K562 (cell line): ENCODE data around the gene METTL6.

Source experiments
- ATF3 ChIP-seq, 2 experiments: fragments of 450-650 bp in 1 of 2; sonication (generic) in 1 of 2; formaldehyde crosslinking in 1 of 2; IDR thresholded peaks in 1 of 2; conservative IDR thresholded peaks in 1 of 2; 2 replicates each; pipeline versions ENCODE4 v1.6.1 to v1.8.1; 2016 to 2023; ENCODE audit warnings: mild to moderate bottlenecking in 2 of 2, moderate library complexity in 2 of 2, inconsistent platforms in 1 of 2, missing genetic modification reagents in 1 of 2
- EP300 ChIP-seq: IDR thresholded peaks from 2 replicates; pipeline ENCODE4 v1.6.1; 2012; ENCODE audit warnings: low read length, improper control_type of control experiment
- ESRRA ChIP-seq: fragments of 450-650 bp; IDR thresholded peaks from 2 replicates; pipeline ENCODE4 v1.6.1; 2014; ENCODE audit warnings: low read depth, mild to moderate bottlenecking, moderate library complexity, borderline replicate concordance
- KLF1 ChIP-seq: fragments of 450-650 bp; IDR thresholded peaks from 2 replicates; pipeline ENCODE4 v1.6.1; 2016; ENCODE audit warnings: missing genetic modification characterization, missing compliant biosample characterization
- POLR2A ChIP-seq: fragments of 450-650 bp; conservative IDR thresholded peaks from 2 replicates; pipeline ENCODE4 v1.6.1; 2016
- POLR2AphosphoS5 ChIP-seq: IDR thresholded peaks from 2 replicates; pipeline ENCODE4 v1.6.1; 2011; ENCODE audit warnings: mild to moderate bottlenecking, low read depth, low read length, moderate library complexity; ENCODE audit not compliant: control insufficient read depth, insufficient read depth
- POLR2G ChIP-seq: fragments of 200-400 bp; formaldehyde crosslinking; IDR thresholded peaks from 2 replicates; pipeline ENCODE4 v1.6.1; 2017; ENCODE audit warnings: low read depth, mild to moderate bottlenecking, antibody characterized with exemption, low read length, moderate library complexity
- SIN3B ChIP-seq: fragments of 450-650 bp; IDR thresholded peaks from 2 replicates; pipeline ENCODE4 v1.6.1; 2017; ENCODE audit warnings: low read depth, mild to moderate bottlenecking, moderate library complexity
- SP1 ChIP-seq: sonication (generic); formaldehyde crosslinking; IDR thresholded peaks from 2 replicates; pipeline ENCODE4 v1.8.1; 2022; ENCODE audit warnings: mild to moderate bottlenecking, missing genetic modification reagents
- SRF ChIP-seq, 2 experiments: fragments of 250-450, 450-650 bp in 1 of 2; sonication (Bioruptor Pico) in 1 of 2; sonication (generic) in 1 of 2; formaldehyde crosslinking; IDR thresholded peaks; 2 replicates each; pipeline versions ENCODE4 v1.5.0 to v1.5.1; 2020 to 2022; ENCODE audit warnings: mild to moderate bottlenecking in 1 of 2, missing genetic modification reagents in 1 of 2
- YY1 ChIP-seq, 3 experiments: IDR thresholded peaks; 2 replicates each; pipeline ENCODE4 v1.6.1; 2011; ENCODE audit warnings: low read length in 2 of 3, mild to moderate bottlenecking in 2 of 3, moderate library complexity in 2 of 3, borderline replicate concordance in 1 of 3, control low read depth in 1 of 3, low read depth in 1 of 3; ENCODE audit not compliant: insufficient read depth in 3 of 3, insufficient replicate concordance in 2 of 3, control insufficient read depth in 1 of 3, insufficient read length in 1 of 3; ENCODE audit errors: extremely low read depth in 1 of 3
- TF ChIP-seq, protein P1 (sequence below): fragments of 450-650 bp; formaldehyde crosslinking; IDR thresholded peaks from 2 replicates; pipeline ENCODE4 v1.4.0; 2020; ENCODE audit warnings: mild to moderate bottlenecking, moderate library complexity

GRCh38 chr3:15409774-15410173, 17.6 kb downstream of the METTL6 start:
- TF ChIP-seq YY1 (IDR thresholded peaks at IDR 0.05; ENCODE audit: borderline replicate concordance in 1 of 3, control insufficient read depth in 1 of 3, extremely low read depth in 1 of 3, insufficient read depth in 3 of 3, insufficient read length in 1 of 3, insufficient replicate concordance in 2 of 3, low read depth in 1 of 3, low read length in 2 of 3) (no peak), EP300 (no peak), KLF1 (tag) (no peak), POLR2G (no peak), POLR2AphosphoS5 (no peak), SIN3B (no peak), ATF3 (IDR thresholded peaks at IDR 0.05) (no peak), ATF3 (CRISPR knock-in tag; conservative IDR thresholded peaks at IDR 0.05) (no peak), SRF (CRISPR knock-in tag; IDR thresholded peaks at IDR 0.05) (no peak), SP1 (no peak), ESRRA (no peak), POLR2A (no peak)
- TF ChIP-seq, protein P1, sequence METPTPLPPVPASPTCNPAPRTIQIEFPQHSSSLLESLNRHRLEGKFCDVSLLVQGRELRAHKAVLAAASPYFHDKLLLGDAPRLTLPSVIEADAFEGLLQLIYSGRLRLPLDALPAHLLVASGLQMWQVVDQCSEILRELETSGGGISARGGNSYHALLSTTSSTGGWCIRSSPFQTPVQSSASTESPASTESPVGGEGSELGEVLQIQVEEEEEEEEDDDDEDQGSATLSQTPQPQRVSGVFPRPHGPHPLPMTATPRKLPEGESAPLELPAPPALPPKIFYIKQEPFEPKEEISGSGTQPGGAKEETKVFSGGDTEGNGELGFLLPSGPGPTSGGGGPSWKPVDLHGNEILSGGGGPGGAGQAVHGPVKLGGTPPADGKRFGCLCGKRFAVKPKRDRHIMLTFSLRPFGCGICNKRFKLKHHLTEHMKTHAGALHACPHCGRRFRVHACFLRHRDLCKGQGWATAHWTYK (CRISPR knock-in tag) = no peak
